ENCODE measurements around the gene TPCN1.

TPCN1 gene

DNA sequence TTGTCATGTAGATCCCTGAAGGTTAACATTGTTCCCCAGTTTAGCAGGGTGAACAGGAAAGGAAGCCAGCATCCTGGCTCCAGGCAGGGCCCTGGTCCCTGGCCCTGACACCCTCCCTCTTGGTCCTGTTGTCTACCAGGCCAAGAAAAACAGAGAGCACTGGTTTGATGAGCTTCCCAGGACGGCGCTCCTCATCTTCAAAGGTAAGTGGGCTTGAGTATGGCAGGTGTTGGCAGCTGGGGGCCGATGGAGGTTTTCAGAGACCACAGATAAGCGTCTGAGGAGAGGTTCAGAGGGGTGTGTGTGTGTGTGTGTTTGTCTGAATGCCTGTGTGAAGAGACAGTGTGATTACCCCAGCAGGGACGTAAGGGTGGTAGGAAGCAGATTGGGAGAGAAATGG lies 57.4 kb downstream of the TPCN1 start:
- in situ Hi-C loops (cut with MboI; ENCODE audit: low sequenced_read_pairs): no loop called here

DNA sequence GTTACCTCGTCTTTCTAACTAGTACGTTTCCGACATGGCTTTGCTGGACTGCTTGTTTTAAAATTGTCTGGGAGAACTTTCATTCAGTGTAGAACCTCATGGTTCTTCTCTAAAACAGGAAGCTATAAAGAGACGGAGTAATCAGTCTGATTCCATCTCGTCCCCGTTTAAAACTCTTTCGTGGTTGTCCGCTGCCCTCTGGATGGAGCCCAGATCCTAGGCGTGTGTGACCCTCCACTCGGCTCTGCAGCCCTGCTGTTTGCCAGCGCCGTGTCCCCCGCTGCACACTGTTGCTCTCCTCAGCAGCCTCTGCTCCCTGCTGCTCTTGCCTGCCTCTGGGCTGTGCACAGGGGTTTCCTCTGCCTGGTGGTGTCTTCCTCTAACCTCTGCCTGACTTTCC lies 63.5 kb downstream of the TPCN1 start:
- in situ Hi-C loops (cut with MboI; ENCODE audit: low sequenced_read_pairs): no loop called here

DNA sequence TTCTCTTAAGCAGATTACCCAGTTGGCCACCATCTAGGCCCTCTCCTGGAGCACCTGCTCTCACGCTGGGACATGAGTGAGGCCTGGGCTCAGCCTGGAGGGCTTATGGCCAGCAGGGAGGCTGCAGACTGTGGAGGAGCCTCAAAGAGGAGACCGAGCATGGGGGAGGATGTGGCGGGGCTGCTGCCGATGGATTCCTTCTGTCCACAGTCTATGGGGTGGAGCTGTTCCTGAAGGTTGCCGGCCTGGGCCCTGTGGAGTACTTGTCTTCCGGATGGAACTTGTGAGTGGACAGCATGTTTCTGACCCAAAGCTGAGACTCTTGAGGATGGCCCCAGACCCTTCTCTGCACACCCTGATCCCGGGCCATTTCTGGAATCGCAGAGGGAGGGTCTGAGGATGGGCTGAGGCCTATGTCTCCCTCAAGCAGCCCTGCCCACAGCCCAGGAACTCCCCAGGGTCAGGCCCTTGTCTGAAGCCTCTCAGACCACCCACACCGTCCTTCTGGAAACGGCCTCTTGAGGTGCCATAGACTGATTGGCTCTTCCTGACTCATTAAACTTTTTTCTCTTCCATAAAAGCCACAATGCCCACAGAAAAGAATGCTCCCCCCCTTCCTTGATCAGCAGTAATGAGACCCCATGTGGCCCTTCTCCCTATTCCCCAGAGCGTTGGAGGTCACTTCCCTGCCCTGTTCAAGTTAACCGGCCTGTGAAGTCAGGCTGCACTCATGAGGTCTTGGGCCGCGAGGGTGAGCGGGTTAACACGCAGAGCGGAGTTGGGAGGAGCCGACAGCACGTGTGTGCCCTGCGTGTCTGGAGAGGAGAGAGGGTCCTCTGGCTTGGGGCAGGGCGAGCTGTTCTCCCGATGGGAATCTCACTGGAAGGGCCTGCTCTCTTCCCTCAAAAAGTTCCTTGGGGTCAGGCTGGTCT lies 64.7 kb downstream of the TPCN1 start:
- in situ Hi-C loops (cut with MboI; ENCODE audit: low sequenced_read_pairs): no loop called here

DNA sequence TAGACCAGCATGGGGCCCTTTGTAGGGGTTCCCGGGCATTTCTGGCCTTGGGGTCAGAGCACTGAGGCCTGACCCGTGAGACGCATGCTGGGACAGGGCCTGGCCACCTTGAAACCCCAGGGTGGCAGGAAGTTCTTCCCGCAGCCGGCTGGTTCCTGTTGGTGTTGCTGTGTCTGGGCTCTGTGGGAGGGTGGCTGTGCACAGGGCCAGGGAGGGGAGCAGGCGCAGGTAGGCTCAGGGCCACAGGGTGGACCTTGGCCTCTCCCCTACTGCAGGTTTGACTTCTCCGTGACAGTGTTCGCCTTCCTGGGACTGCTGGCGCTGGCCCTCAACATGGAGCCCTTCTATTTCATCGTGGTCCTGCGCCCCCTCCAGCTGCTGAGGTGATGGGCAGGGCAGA lies 65.4 kb downstream of the TPCN1 start:
- in situ Hi-C loops (cut with MboI; ENCODE audit: low sequenced_read_pairs): no loop called here

DNA sequence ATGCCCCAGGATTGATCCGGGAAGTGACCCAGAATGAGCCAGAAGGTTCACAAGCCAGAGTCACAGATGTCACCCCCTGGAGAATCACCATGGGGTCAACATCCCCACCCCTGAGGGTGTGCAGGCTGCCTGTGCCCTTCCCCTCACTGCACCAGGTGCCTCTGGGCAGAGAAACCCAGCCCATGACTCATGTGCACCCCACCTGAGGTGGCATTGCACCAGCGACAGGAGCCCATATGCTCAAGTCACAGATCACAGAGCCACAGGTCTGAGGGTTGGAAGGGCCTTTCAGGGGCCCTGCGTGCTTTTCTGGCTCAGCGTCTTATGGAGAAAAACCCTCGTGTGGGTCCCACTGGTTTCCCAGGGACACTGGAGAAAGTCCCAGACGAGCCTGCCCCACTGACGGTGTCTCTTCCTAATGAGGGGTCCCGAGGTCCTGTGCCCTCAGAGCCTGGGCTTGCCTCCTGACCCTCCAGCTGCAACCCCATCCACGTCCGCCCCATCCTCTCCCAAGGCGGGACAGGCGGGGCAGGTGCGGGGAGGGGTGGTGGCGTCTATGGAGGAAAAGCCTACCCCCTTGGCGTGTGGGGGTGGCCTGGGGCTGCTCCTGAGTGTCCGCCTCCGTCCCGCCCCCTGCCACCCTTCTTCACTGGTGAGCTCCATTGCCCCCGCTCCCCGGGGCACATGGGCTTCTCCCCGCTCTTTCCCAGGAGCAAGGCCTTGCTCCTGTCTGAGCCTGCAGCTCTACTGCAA lies 66.1 kb downstream of the TPCN1 start:
- in situ Hi-C loops (cut with MboI; ENCODE audit: low sequenced_read_pairs): no loop called here

DNA sequence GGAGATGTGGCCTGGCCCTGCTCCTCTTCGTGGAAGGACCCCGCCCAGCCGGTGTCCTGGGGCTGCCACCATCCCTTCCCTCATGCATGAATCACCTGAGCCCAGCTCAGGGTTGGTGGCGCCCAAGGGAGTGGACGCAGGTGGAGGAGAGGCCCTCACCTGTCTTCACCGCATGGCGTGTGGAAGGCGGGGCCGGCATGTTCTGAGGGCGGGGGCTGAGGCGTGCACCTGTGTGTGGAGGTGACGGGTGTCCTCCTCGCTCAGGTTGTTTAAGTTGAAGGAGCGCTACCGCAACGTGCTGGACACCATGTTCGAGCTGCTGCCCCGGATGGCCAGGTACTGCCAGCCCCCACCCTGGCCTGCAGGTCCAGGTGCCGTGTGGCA lies 66.6 kb downstream of the TPCN1 start:
- in situ Hi-C loops (cut with MboI; ENCODE audit: low sequenced_read_pairs): no loop called here

DNA sequence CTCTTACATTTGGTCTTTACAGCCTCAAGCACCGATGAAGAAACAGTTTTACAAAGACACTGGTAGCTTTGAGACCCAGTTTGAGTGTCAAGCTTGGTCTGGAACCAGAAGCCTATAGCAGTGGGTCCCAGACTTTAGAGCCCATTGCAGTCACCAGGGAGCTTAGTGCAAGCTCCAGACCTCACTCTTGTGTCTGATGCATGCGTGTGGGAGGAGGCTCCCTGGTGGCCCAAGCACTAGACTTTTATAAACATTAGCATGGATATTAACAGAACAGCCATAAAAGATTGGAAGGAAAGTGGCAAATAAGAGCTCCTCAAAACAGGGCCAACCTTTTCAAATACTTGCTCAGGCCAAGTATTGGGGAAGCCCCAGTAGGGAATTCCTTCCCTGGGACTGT lies 68.1 kb downstream of the TPCN1 start:
- in situ Hi-C loops (cut with MboI; ENCODE audit: low sequenced_read_pairs): no loop called here

DNA sequence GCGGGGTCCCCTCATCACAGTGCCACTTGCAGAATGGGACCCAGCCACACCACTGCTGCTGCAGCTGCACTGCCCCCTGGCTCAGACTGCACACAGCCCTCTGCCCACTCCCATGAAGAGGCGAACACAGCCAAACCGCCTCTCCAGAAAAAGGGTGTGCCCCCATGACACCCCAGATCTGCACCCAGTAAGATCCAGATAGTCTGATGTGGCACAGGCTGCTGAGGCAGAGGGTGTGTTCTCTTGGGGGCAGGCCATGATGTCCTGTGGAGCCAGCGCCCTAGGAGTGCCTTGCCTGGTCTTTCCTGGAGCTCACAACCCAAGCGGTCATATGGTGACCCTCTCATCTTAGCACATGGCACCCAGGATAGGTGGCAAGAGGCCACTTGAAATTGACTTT lies 69.2 kb downstream of the TPCN1 start:
- in situ Hi-C loops (cut with MboI; ENCODE audit: low sequenced_read_pairs): no loop called here

DNA sequence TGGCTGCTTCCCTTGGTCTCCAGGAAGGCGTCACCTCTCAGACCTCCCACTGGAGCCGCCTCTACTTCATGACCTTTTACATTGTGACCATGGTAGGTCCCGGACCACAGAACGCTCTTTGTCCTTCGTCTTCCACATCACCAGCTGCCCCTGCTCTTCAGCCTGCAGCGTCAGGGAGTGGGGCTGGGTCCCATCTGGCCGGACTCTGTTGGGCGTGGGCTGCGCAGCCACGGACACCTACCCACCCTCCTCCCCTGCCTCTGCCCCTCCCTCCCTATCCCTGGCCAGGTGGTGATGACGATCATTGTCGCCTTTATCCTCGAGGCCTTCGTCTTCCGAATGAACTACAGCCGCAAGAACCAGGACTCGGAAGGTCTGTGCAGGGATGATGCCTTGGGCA lies 70.3 kb downstream of the TPCN1 start:
- in situ Hi-C loops (cut with MboI; ENCODE audit: low sequenced_read_pairs): no loop called here

DNA sequence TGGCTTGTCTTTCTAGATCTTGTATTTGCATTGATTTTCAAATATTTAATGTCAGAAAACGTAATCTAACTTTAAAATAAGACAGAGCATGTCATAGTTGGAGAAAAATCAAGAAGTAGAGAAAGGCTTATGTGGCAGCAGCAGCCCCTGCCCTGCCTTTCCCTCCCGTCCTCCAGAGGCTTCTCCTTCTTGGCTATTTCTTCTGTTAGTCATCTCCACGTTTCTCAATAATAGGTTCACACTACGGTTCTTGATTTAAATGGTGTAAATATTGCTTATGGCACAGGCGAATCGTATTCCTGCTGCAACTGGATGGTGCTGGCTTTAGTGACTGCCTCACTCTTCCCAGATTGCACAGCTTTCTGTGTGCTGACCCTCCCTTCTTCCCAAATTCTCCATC lies 70.8 kb downstream of the TPCN1 start:
- in situ Hi-C loops (cut with MboI; ENCODE audit: low sequenced_read_pairs): no loop called here

DNA sequence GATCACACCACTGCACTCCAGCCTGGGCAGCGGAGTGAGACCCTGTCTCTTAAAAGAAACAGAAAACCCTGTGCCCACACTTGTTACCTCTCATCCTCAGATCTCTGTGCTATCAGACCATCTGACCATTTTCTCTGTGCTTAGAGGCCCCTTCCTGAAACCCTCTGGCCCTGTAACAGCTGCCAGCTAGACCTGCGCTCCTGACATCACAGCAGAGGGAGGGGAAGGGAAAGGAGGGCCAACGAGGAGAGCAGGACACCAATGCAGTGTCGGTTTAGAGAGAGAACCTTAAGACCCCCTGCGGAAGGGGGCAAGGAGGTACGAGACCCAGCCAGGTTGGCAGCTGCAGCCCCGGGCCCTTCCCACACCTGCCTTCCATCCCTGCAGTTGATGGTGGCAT lies 71.3 kb downstream of the TPCN1 start:
- in situ Hi-C loops (cut with MboI; ENCODE audit: low sequenced_read_pairs): no loop called here

DNA sequence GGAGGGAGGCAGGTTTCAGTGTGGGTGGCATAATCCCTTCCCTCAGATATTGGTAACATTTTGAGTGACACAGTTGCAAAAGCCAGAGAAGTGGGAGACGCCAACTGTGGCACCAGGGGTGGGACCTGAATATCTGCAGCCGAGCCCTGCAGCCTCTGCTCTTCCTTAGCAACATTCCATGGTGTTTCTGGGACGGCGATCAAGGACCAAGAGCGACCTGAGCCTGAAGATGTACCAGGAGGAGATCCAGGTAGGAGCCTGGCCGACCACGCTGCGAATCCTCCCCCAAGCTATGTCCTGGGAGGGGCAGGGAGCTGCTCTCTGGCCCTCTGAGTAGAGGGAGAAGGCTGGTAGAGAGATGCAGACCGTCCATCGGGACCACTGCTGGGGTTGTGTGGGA lies 71.8 kb downstream of the TPCN1 start:
- in situ Hi-C loops (cut with MboI; ENCODE audit: low sequenced_read_pairs): no loop called here

DNA sequence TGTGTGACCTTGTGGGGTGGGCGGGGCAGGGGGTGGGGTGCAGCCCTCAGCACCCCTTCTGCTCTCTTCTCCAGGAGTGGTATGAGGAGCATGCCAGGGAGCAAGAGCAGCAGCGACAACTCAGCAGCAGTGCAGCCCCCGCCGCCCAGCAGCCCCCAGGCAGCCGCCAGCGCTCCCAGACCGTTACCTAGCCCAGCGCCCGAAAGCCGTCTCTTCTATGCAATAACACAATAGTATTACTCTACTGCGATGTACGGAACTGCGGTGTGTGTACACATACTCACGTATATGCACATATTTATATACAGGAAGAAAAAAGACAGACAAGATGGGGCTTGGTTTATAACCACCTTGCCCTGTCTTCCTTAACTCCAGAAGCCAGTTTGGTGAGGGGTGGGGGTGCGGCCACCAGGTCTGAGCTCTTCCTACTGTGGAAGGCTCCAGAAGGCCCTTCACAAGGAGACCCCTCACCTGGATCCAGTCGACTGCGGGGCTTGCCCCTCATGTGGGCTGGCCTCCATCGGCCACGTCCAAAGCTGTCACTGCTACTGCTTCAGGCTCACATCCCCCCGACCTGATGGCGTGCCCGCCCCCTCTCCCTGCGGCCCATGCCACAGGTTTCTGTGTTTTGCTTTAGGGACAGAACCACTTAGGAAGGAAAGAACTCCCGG lies 74.8 kb downstream of the TPCN1 start:
- in situ Hi-C loops (cut with MboI; ENCODE audit: low sequenced_read_pairs): no loop called here

DNA sequence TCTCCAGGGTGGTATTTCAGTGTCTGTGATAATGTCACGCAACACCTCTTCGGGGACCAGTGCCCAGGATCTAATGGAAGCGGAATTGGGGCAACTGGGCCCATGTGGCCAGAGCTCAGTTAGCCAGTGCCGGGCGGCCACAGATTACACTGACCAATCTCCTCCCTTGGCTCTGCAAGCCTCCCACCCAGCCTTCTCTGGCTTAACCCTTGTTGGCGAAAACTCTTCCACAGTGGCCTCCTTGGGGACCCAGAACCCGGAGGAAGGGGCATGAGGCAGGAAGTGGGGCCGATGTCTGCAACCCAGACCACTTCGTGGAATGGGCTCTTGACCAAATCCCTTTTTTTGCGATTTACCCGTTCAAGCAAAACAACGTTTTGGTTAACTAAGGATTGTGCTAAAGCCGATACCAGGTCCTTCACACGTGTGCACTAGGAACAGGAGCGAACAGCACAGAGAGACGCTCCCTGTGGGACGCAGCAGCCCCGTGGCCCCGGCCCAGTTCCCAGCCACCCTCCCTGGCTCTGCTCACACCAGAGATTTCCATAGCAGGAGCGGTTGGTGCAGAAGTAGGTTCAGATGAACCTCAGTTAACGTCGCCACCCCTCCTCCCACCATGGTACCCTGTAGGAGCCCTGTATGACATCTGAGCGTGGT lies 75.4 kb downstream of the TPCN1 start:
- in situ Hi-C loops (cut with MboI; ENCODE audit: low sequenced_read_pairs): no loop called here

DNA sequence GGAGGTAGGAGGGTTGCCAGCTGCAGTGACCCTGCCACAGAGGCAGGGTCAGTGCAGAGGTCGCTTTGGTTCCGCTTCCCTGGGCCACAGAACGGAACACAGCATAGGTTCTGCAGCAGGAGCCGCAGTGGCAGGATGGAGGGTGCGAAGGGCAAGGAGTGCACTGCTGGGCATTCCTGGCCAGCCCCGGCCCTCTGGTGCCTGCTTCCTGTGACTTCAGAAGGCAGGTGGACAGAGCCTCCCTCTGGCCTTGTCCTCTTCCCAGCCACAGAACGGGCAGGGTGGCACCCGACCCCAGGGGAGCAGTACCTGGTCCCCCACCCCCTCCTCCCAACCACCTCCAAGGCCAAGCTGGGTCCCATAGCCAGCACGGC lies 75.9 kb downstream of the TPCN1 start:
- in situ Hi-C loops (cut with MboI; ENCODE audit: low sequenced_read_pairs): no loop called here

DNA sequence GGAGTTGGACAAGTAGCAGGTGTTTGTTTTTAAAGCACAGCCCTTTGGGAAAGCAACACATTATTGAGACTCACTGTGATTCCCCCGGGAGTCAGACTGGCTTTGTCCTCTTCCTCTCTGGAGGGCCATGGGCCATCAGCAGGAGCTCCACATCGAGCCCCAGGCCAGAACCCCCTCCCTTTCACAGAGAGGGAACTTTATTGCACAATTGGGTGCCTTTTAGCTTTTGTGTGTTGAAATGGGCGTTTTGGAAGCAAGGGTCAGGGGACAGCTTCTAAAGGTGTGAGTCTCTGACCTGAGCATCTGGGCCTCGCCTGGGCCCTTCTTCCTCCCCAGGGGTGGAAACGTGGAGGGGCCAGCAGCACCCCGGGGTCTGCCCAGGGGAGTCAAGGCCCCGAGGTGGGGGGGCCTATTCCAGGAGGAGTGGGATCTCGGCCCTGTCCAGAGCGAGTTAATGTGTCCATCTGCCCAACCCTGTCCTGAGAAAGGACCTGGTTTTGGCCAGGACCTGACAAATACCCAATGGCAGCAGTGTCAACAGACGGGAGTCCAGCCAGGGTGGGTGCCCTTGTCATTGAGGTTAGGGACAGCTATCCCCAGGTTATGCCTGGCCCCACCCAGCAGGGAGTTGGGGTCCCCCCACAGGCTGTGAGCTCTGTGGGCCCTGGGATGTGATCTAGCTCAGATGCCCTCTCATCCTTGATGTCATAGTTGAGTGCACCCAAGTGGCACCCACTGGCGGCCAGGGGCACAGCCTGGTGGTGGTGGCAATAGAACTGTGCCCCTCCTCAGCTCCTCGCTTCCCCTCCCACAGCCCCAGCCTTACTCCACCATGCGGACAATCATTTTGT lies 76.6 kb downstream of the TPCN1 start:
- in situ Hi-C loops (cut with MboI; ENCODE audit: low sequenced_read_pairs): no loop called here

DNA sequence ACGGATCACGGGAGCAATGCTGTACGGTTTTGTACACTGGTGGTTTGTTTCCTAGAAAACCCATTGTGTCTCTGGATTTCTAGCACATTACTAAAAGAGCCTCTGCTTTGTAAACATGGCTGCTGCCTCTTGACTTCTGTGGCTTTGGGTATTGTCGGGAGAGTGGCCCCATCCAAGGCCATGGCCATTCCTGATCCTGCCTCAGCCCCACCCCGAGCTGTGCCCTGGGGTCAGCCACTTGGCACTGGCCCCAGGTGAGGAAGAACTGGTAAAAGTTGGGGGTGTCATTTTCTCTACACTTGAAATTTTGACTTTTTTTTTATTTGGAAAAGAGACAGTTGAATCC lies 77.2 kb downstream of the TPCN1 start:
- in situ Hi-C loops (cut with MboI; ENCODE audit: low sequenced_read_pairs): no loop called here

DNA sequence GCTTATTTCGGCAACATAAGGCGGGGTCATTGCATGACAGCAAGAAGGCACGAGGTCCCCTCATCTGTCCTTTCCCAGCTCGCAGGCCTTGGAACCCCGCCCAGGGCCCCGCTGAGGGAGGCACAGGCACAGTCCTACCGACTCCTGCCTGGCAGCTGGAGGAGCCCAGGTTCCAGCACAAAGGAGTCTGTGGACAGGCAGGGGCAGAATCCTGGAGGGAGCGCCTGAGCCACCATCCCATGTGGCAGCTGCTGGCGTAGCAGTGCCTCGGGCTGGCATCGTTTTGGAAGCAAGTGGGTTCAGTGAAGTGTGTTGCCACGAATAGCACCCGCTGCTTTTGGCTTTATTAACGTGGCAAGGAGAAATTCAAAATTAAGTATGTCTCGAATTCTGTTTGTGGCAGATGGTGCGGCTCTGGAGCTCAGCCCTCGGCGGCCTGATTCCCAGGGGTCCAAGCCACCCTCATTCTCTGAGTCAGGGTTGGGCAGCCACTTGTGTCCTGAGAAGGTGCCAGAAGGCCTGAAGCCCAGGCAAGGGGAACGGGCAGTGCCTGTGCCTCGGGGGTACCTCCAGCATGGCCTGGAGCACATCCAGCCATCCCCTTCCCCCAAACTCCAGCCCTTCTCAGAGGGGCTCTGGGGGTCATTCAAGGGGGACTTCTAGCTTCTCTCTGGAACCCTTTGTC lies 77.7 kb downstream of the TPCN1 start:
- in situ Hi-C loops (cut with MboI; ENCODE audit: low sequenced_read_pairs): no loop called here

DNA sequence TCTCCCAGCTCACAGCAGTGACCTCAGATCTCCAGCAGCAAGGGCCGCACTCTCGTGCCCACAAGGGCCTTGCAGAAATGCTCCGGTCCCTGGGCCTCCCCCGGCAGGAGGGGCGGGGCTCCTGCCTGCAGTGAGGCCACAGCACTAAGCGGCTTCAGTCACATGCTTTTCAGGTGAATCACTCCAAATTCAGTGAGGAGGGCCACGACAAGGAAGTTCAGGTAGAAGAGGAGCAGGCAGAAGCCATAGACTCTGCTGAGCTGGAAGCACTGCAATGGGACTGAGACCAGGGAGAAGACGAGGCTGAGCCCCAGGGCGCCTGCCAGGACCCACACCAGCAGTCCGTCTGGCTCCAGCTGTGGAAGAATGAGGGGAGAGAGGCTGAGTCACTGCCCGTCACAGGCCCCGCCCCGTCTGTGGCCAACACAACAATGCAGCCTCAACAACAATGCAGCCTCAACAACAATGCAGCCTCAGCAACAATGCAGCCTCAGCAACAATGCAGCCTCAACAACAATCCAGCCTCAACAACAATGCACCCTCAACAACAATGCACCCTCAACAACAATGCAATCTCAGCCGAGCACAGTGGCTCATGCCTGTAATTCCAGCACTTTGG lies 78.5 kb downstream of the TPCN1 start:
- in situ Hi-C loops (cut with MboI; ENCODE audit: low sequenced_read_pairs): no loop called here

Data from hTERT RPE-1 (cell line).